ENCODE measurements around the gene IL22RA1.

IL22RA1 gene

GRCh38 chr1:24096009-24096738 is 46.8 kb downstream of the IL22RA1 start:
- no peak for DNase-seq (ENCODE audit: low read depth)

GRCh38 chr1:24095140-24095859 is 47.6 kb downstream of the IL22RA1 start:
- no peak for DNase-seq (ENCODE audit: low read depth)

GRCh38 chr1:24094554-24094953 is 48.4 kb downstream of the IL22RA1 start:
- DNase-seq (ENCODE audit: low read depth): no peak

- no peak for DNase-seq (ENCODE audit: low read depth)
Measured at GRCh38 chr1:24093732-24094131, 49.2 kb downstream of the IL22RA1 start.

GRCh38 chr1:24092979-24093378 is 50.0 kb downstream of the IL22RA1 start:
- DNase-seq (ENCODE audit: low read depth): no peak

- no peak for DNase-seq (ENCODE audit: low read depth)
Measured at GRCh38 chr1:24091971-24092482, 50.9 kb downstream of the IL22RA1 start.

GRCh38 chr1:24090736-24091135 is 52.2 kb downstream of the IL22RA1 start:
- no peak for DNase-seq (ENCODE audit: low read depth)

GRCh38 chr1:24089743-24090555 is 53.0 kb downstream of the IL22RA1 start:
- no peak for DNase-seq (ENCODE audit: low read depth)

GRCh38 chr1:24089027-24089742 is 53.8 kb downstream of the IL22RA1 start:
- DNase-seq (ENCODE audit: low read depth): no peak

GRCh38 chr1:24086466-24086865 is 56.5 kb downstream of the IL22RA1 start:
- no peak for DNase-seq (ENCODE audit: low read depth)

GRCh38 chr1:24085546-24085945 is 57.4 kb downstream of the IL22RA1 start:
- DNase-seq (ENCODE audit: low read depth): no peak

GRCh38 chr1:24085007-24085406 is 57.9 kb downstream of the IL22RA1 start:
- DNase-seq (ENCODE audit: low read depth): no peak

- DNase-seq (ENCODE audit: low read depth): no peak
Measured at GRCh38 chr1:24084050-24084449, 58.9 kb downstream of the IL22RA1 start.

- no peak for DNase-seq (ENCODE audit: low read depth)
Measured at GRCh38 chr1:24082372-24082771, 60.6 kb downstream of the IL22RA1 start.

- no peak for DNase-seq (ENCODE audit: low read depth)
Measured at GRCh38 chr1:24081190-24081589, 61.8 kb downstream of the IL22RA1 start.

GRCh38 chr1:24080131-24080530 is 62.8 kb downstream of the IL22RA1 start:
- DNase-seq (ENCODE audit: low read depth): no peak

GRCh38 chr1:24077278-24077978 is 65.5 kb downstream of the IL22RA1 start:
- DNase-seq (ENCODE audit: low read depth): no peak

GRCh38 chr1:24075946-24076345 is 67.0 kb downstream of the IL22RA1 start:
- no peak for DNase-seq (ENCODE audit: low read depth)

GRCh38 chr1:24075590-24075854 is 67.4 kb downstream of the IL22RA1 start:
- no peak for DNase-seq (ENCODE audit: low read depth)

GRCh38 chr1:24074817-24075589 is 67.9 kb downstream of the IL22RA1 start:
- DNase-seq (ENCODE audit: low read depth): no peak

GRCh38 chr1:24074196-24074595 is 68.7 kb downstream of the IL22RA1 start:
- DNase-seq (ENCODE audit: low read depth): no peak

All from T follicular helper cell (primary cell).